ENCODE measurements around the gene UGT1A7. TPM values are rescaled to one million over a fixed set of nuclear protein-coding genes. Genes with fewer than 3 reads are reported as not detected.
A peak's percentile ranks its signal among the peaks of the same experiment; 100 is the strongest.

The UGT1A7 gene
- total RNA-seq, 4 donors from 2014 or later, result 28.1 to 145 (median 78.5) TPM

GRCh38 chr2:233705911-233706506, 24.3 kb downstream of the UGT1A7 start:
- intact Hi-C loops (cut with DNase I), result no loop called here
- 22 to 37% methylated on average over 4 of the region's 4 CpGs for WGBS, 2 donors
- Histone ChIP-seq H3K9me3 (no peaks in the 10 kb centered on the region), H3K27ac (peak overlapping the region; percentile 38 to 87 (median 79)), H3K27me3 (no peaks in the 10 kb centered on the region), H3K36me3 (no peaks in the 10 kb centered on the region), H3K4me1 (peaks cover 0 to 59% (median 12%) of the 10 kb centered on the region in 3 donors), H3K4me3 (no peak overlapping the region)
- DNase-seq, result no peak
- no peak for TF ChIP-seq POLR2A (IDR thresholded peaks at IDR 0.05)

DNA sequence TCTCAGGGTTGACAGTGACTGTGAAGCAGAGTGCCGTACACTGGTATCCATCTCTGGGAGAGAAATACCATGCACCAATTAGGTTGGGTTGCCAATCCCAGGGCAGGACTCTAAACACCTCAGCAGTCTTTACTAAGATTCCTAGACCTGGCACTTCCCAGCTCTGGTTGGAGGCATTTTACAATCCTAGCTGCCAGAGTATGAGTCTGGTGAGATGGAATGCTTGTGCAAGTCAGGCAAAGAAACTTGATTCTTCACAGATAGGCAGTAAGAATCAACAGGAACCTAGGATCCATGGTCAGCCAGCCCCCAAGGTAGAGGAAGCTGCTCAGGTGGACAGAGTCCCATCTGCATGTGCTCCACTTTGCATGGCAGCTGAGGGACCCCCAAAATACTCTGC, 25.0 kb downstream of the UGT1A7 start:
- no peak for TF ChIP-seq POLR2A (IDR thresholded peaks at IDR 0.05)
- TF ChIP-seq CTCF (IDR thresholded peaks at IDR 0.05), result no peak
- DNase-seq, result no peak
- WGBS, 2 donors, result 14 to 45% methylated on average over 1 of the region's 1 CpG
- Histone ChIP-seq H3K9me3 (no peaks in the 10 kb centered on the region), H3K36me3 (no peaks in the 10 kb centered on the region), H3K27ac (peak overlapping the region; percentile 38 to 87 (median 79)), H3K27me3 (no peaks in the 10 kb centered on the region), H3K4me3 (no peak overlapping the region), H3K4me1 (peaks cover 0 to 66% (median 12%) of the 10 kb centered on the region in 3 donors)
- intact Hi-C loops (cut with DNase I), result no loop called here

DNA sequence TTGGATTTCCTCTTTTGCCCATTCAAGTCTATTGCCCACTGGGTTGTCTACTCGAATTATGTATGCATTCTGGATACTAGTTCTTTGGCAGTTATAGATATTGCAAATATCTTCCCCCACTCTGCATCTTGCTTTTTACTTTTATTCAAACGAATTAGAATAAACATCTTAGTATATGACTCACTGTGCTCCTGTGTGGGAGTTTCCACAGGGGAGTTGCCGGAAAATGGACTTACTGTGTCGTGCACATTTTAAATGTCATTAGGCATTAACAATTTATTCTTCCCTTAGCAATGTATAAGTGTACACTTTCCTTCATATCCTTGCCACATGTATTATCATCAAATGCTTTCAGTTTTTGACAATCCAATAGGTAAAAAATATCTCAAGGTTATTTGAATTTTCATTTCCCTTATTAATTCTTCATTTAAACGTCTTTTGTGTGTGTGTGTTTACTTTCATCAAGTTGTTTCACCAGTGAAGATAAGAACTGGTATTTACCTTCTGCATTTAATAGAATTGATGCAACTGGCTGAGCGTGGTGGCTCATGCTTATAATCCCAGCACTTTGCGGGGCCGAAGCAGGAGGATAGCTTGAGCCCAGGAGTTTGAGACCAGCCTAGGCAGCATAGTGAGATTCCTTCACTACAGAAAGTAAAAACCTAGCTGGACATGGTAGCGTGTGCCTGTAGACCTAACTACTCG, 26.4 kb downstream of the UGT1A7 start:
- no peak for TF ChIP-seq POLR2A (IDR thresholded peaks at IDR 0.05)
- no peak for TF ChIP-seq CTCF (IDR thresholded peaks at IDR 0.05)
- Histone ChIP-seq H3K27me3 (no peaks in the 10 kb centered on the region), H3K27ac (peak overlapping the region; percentile 58 to 87 (median 79)), H3K4me3 (no peak overlapping the region), H3K9me3 (no peaks in the 10 kb centered on the region), H3K4me1 (peaks cover 0 to 63% (median 12%) of the 10 kb centered on the region in 3 donors), H3K36me3 (no peaks in the 10 kb centered on the region)
- 48 to 62% methylated on average over 10 of the region's 10 CpGs for WGBS, 2 donors
- intact Hi-C loops (cut with DNase I), result no loop called here
- no peak for DNase-seq

GRCh38 chr2:233708942-233709341, 27.2 kb downstream of the UGT1A7 start:
- H3K4me3 ChIP-seq, result no peak overlapping the region
- WGBS, 2 donors, result 83 to 86% methylated on average over 5 of the region's 5 CpGs
- DNase-seq, result no peak
- no peaks in the 10 kb centered on the region for H3K36me3 ChIP-seq
- TF ChIP-seq POLR2A (IDR thresholded peaks at IDR 0.05), result no peak
- no peak for TF ChIP-seq CTCF (IDR thresholded peaks at IDR 0.05)
- no peaks in the 10 kb centered on the region for H3K9me3 ChIP-seq
- intact Hi-C loops (cut with DNase I), result no loop called here
- peaks cover 0 to 62% (median 12%) of the 10 kb centered on the region in 3 donors for H3K4me1 ChIP-seq
- H3K27ac ChIP-seq, result peak overlapping the region in 3 of 4 donors; percentile 73 to 87 (median 84)
- H3K27me3 ChIP-seq, result no peaks in the 10 kb centered on the region

DNA sequence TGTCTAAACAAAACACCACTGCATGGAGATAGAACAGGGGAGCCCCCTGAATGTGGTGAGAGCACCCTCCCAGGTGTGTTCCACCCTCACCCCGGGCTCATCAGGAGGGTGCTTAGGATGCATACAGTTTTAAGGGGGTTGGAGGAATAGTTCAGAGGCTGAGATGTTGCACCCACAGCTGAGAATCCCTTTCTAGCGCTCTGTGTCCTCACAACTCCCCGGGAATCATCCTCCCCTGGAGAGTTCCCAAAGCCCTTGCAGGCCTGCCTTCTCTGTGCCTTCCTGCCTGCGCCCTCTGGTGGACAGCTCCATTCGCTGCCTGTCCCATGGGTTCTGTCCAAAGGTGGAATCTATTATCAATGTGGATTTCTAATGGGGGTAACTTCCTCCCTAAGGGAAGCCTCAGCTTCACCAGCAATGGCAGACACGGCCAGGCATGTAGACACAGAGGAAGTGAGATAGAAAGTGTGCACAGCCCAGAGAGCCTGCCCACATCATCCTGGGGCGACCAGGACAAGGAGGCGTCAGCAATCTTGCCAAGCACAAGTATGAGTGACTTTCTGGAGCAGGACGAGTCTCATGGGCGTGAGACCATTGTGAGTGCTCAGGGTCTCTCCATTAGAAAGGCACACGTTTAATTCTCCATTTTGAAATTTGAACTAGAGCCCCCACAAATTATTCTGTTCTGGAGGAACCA, 29.8 kb downstream of the UGT1A7 start:
- Histone ChIP-seq H3K27me3 (no peaks in the 10 kb centered on the region), H3K9me3 (no peaks in the 10 kb centered on the region), H3K36me3 (no peaks in the 10 kb centered on the region), H3K4me3 (no peak overlapping the region), H3K4me1 (peaks cover 0 to 40% (median 12%) of the 10 kb centered on the region in 3 donors), H3K27ac (peak overlapping the region in 3 of 4 donors; percentile 10 to 60 (median 36))
- intact Hi-C loops (cut with DNase I), result loop anchor here (10.0 kb wide), 1 partner anchor 237 kb away; no protein-coding TSS in a partner anchor
- DNase-seq, result peak; percentile 14
- TF ChIP-seq POLR2A (IDR thresholded peaks at IDR 0.05) (no peak), CTCF (IDR thresholded peaks at IDR 0.05) (peak in 5 of 6 experiments; percentile 81 to 93 (median 86))
- 28 to 29% methylated on average over 8 to 11 of the region's 11 CpGs for WGBS, 2 donors

Measured in esophagus squamous epithelium (tissue), 5 donors.